Thoracic aorta (tissue), 2 donors: ENCODE results near the gene CHST13. TPM values are rescaled to one million over a fixed set of nuclear protein-coding genes. Genes with fewer than 3 reads are reported as not detected.

Experiments used
- ATAC-seq: fragments of 150-250 bp; one replicate; pipeline ENCODE4 v1.8.0; 2017; ENCODE audit warnings: low read depth; ENCODE audit not compliant: insufficient number of reproducible peaks, low FRiP score
- DNase-seq: peaks from one replicate; pipeline ENCODE4 v3.0.0-alpha.2; 2020; ENCODE audit warnings: low spot score
- H3K27ac ChIP-seq, 2 donors: fragments of 200-600 bp; sonication (generic); 1 replicate in 1 of 2; 2 replicates in 1 of 2; pipeline ENCODE4 v1.5.1; 2016; ENCODE audit warnings: mild to moderate bottlenecking in 2 of 2, moderate library complexity in 2 of 2
- H3K27me3 ChIP-seq: fragments of 200-600 bp; sonication (generic); replicated peaks from 2 replicates; pipeline ENCODE4 v1.6.0; 2016; ENCODE audit warnings: mild to moderate bottlenecking; ENCODE audit not compliant: insufficient read depth
- H3K36me3 ChIP-seq: fragments of 200-600 bp; sonication (generic); one replicate; pipeline ENCODE4 v1.5.1; 2016
- H3K4me1 ChIP-seq, 2 donors: fragments of 200-600 bp; sonication (generic); 1 replicate in 1 of 2; 2 replicates in 1 of 2; pipeline versions ENCODE4 v1.5.1 to v1.6.0; 2016; ENCODE audit warnings: low read depth in 2 of 2, mild to moderate bottlenecking in 1 of 2; ENCODE audit not compliant: control insufficient read depth in 1 of 2
- H3K4me3 ChIP-seq: fragments of 200-600 bp; sonication (generic); 2 replicates; pipeline ENCODE4 v1.5.1; 2016; ENCODE audit warnings: mild to moderate bottlenecking
- H3K9me3 ChIP-seq: fragments of 200-600 bp; sonication (generic); 2 replicates; pipeline ENCODE4 v1.5.1; 2016
- CTCF ChIP-seq: fragments of 200-600 bp; sonication (generic); IDR thresholded peaks from one replicate; pipeline ENCODE4 v1.5.1; 2019; ENCODE audit warnings: antibody characterized with exemption
- total RNA-seq, 2 donors: library from RNA; depleted of rRNA; stranded (reverse); fragments of >200 nt; gene quantifications; one replicate each; pipeline versions ENCODE4 v1.1.0 to v1.2.3, GENCODE V29; 2016

Gene CHST13
- total RNA-seq, 2 donors from 2014 or later: not detected

GRCh38 chr3:126514161-126514560 is 9.8 kb upstream of the CHST13 start:
- no peak for TF ChIP-seq CTCF
- ATAC-seq (no peak), DNase-seq (no peak)
- Histone ChIP-seq H3K27ac (no peak overlapping the region), H3K4me1 (no peaks in the 10 kb centered on the region), H3K4me3 (no peak overlapping the region), H3K36me3 (no peaks in the 10 kb centered on the region), H3K27me3 (no peaks in the 10 kb centered on the region), H3K9me3 (no peaks in the 10 kb centered on the region)

GRCh38 chr3:126515066-126515706 is 8.8 kb upstream of the CHST13 start:
- Histone ChIP-seq H3K4me1 (no peaks in the 10 kb centered on the region), H3K27ac (no peak overlapping the region), H3K9me3 (no peaks in the 10 kb centered on the region), H3K27me3 (no peaks in the 10 kb centered on the region), H3K4me3 (no peak overlapping the region), H3K36me3 (no peaks in the 10 kb centered on the region)
- DNase-seq (no peak), ATAC-seq (no peak)
- TF ChIP-seq CTCF: no peak

- Histone ChIP-seq H3K27me3 (no peaks in the 10 kb centered on the region), H3K4me1 (no peaks in the 10 kb centered on the region), H3K9me3 (no peaks in the 10 kb centered on the region), H3K4me3 (no peak overlapping the region), H3K36me3 (no peaks in the 10 kb centered on the region), H3K27ac (no peak overlapping the region)
- no peak for TF ChIP-seq CTCF
- DNase-seq (no peak), ATAC-seq (no peak)
These were observed 7.6 kb upstream of the CHST13 start for GRCh38 chr3:126516152-126516935.

GRCh38 chr3:126516936-126517290 is 7.0 kb upstream of the CHST13 start:
- H3K27me3 ChIP-seq: no peaks in the 10 kb centered on the region
- no peak for TF ChIP-seq CTCF
- no peak overlapping the region for H3K27ac ChIP-seq
- H3K9me3 ChIP-seq: no peaks in the 10 kb centered on the region
- H3K4me3 ChIP-seq: no peak overlapping the region
- DNase-seq: no peak
- ATAC-seq: no peak
- no peaks in the 10 kb centered on the region for H3K4me1 ChIP-seq
- no peaks in the 10 kb centered on the region for H3K36me3 ChIP-seq

GRCh38 chr3:126517291-126517951 is 6.5 kb upstream of the CHST13 start, which contains the start of gene UROC1:
TSS of gene UROC1 (minus strand) at chr3:126517773. CDS start at chr3:126517719, 54 bp downstream.
- Histone ChIP-seq H3K36me3 (no peaks in the 10 kb centered on the region), H3K9me3 (no peaks in the 10 kb centered on the region), H3K4me3 (no peak within 1 kb of the TSS), H3K27ac (no peak within 1 kb of the TSS), H3K4me1 (no peaks in the 10 kb centered on the region), H3K27me3 (no peaks in the 10 kb centered on the region)
- TF ChIP-seq CTCF: no peak
- DNase-seq (no peak), ATAC-seq (no peak)
